ENCODE results near the gene SLC44A4.

DNA sequence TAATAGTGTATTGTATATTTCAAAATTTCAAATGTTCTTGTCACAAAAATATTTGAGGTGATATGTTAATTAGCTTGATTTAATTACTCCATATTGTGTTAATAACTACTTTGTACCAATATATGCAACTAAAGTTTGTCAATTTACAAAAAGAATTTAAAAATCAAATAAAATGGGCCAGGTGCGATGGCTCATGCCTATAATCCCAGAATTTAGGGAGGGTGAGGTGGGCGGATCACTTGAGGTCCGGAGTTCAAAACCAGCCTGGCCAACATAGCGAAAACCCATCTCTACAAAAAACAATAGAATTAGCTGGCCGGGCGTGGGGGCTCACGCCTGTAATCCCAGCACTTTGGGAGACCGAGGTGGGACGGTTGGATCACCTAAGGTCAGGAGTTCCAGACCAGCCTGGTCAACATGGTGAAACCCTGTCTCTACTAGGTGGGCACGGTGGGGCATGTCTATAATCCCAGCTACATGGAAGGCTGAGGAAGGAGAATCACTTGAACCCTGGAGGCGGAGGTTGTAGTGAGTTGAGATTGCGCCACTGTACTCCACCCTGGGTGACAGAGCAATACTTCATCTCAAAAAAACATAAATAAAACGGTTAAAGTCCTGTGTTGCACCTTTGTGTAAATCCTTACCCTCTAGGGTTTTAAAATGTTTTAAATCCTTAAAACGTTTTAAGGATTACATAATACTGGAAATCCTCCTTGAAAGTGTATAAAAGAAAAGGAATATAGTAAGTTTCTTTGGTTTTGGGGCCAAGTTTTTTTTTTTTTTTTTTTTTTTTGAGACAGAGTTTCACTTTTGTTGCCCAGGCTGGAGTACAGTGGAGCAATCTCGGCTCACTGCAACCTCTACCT is 47.2 kb downstream of the SLC44A4 start:
- TF ChIP-seq, protein P1, sequence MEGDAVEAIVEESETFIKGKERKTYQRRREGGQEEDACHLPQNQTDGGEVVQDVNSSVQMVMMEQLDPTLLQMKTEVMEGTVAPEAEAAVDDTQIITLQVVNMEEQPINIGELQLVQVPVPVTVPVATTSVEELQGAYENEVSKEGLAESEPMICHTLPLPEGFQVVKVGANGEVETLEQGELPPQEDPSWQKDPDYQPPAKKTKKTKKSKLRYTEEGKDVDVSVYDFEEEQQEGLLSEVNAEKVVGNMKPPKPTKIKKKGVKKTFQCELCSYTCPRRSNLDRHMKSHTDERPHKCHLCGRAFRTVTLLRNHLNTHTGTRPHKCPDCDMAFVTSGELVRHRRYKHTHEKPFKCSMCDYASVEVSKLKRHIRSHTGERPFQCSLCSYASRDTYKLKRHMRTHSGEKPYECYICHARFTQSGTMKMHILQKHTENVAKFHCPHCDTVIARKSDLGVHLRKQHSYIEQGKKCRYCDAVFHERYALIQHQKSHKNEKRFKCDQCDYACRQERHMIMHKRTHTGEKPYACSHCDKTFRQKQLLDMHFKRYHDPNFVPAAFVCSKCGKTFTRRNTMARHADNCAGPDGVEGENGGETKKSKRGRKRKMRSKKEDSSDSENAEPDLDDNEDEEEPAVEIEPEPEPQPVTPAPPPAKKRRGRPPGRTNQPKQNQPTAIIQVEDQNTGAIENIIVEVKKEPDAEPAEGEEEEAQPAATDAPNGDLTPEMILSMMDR (conservative IDR thresholded peaks at IDR 0.05 in 1 of 2, IDR thresholded peaks at IDR 0.05 in 1 of 2; ENCODE audit: extremely low read depth in 1 of 2, insufficient read depth in 1 of 2, low read depth in 1 of 2, low read length in 2 of 2): no peak
- no peak for TF ChIP-seq EZH2 (IDR thresholded peaks at IDR 0.05; ENCODE audit: borderline replicate concordance, low read length)

Data from mammary epithelial cell (primary cell).